Kidney (tissue), 14 donors: ENCODE results near the gene KIRREL3. TPM values are rescaled to one million over a fixed set of nuclear protein-coding genes. Genes with fewer than 3 reads are reported as not detected.

Experiments used
- DNase-seq, 5 donors: peaks; one replicate each; pipeline ENCODE4 v3.0.0-alpha.2; 2013 to 2020
- FAIRE-seq: peaks from 2 replicates; lab custom pipeline; 2012; peaks lifted over from hg19 to GRCh38; lab: Jason Lieb, UNC
- H3K27ac ChIP-seq, 2 donors: one replicate each; pipeline ENCODE4 v1.7.0; 2013; ENCODE audit warnings: low read depth in 2 of 2, low read length in 2 of 2, inconsistent platforms in 1 of 2
- H3K27me3 ChIP-seq: one replicate; pipeline ENCODE4 v1.7.1; 2013; ENCODE audit warnings: low read length, inconsistent platforms; ENCODE audit not compliant: control insufficient read depth, insufficient read depth
- H3K36me3 ChIP-seq, 3 donors: one replicate each; pipeline versions ENCODE4 v1.7.0 to v1.7.1; 2013; ENCODE audit warnings: low read length in 3 of 3, control low read depth in 1 of 3, inconsistent platforms in 1 of 3; ENCODE audit not compliant: insufficient read depth in 3 of 3, control insufficient read depth in 2 of 3
- H3K4me1 ChIP-seq, 3 donors: one replicate each; pipeline versions ENCODE4 v1.7.0 to v1.7.1; 2013; ENCODE audit warnings: low read length in 3 of 3, inconsistent platforms in 1 of 3, low read depth in 1 of 3; ENCODE audit not compliant: control insufficient read depth in 2 of 3, insufficient read depth in 2 of 3
- H3K4me3 ChIP-seq, 3 donors: one replicate each; pipeline versions ENCODE4 v1.7.0 to v1.8.1; 2013; ENCODE audit warnings: low read length in 3 of 3, control low read depth in 1 of 3, inconsistent platforms in 1 of 3
- H3K9ac ChIP-seq, 3 donors: one replicate each; pipeline versions ENCODE4 v1.7.0 to v1.7.1; 2013; ENCODE audit warnings: low read length in 3 of 3, control low read depth in 1 of 3, inconsistent platforms in 1 of 3
- H3K9me3 ChIP-seq, 3 donors: one replicate each; pipeline versions ENCODE4 v1.7.0 to v1.7.1; 2013; ENCODE audit warnings: low read length in 3 of 3, control low read depth in 1 of 3, inconsistent platforms in 1 of 3; ENCODE audit not compliant: control insufficient read depth in 2 of 3, insufficient read depth in 1 of 3
- intact Hi-C: fragments of 100-400 bp; cut with DNase I; formaldehyde crosslinking; loops from one replicate; pipeline ENCODE4 v1.11.1; 2022
- polyA plus RNA-seq: library from polyadenylated mRNA; stranded (reverse); fragments of 350-450 nt; fragmentation: Illumina TruSeq; extraction: RNeasy Lipid Tissue Mini Kit (QIAGEN cat#74804); gene quantifications from one replicate; pipeline ENCODE4 v1.2.3, GENCODE V29; 2014; ENCODE audit warnings: low read depth, low replicate concordance; ENCODE audit not compliant: insufficient read depth
- total RNA-seq: library from RNA; stranded (reverse); fragmentation: NEBNext Ultra II Directional; extraction: Animal tissue kit (Norgen Biotek cat#: 25700); gene quantifications from one replicate; pipeline ENCODE4 v1.2.1, GENCODE V29; 2021
- TF ChIP-seq, protein P1 (sequence below): IDR thresholded peaks from 3 replicates; pipeline ENCODE4 v1.5.1; 2012; ENCODE audit warnings: mild to moderate bottlenecking, moderate library complexity, borderline replicate concordance; ENCODE audit not compliant: insufficient read depth; ENCODE audit errors: extremely low read depth
- donor health status: control.
- donor health status: control.
- donor health status: control.
- donor health status: control.
- donor health status: control.
- donor health status: DM: yes; HTN: yes; CAD: no.
- donor health status: Normal renal cell carcinoma (clear cell type).

Gene KIRREL3
- total and polyA plus RNA-seq, 2 donors from 2014 or later, result 0.19 to 0.22 TPM

DNA sequence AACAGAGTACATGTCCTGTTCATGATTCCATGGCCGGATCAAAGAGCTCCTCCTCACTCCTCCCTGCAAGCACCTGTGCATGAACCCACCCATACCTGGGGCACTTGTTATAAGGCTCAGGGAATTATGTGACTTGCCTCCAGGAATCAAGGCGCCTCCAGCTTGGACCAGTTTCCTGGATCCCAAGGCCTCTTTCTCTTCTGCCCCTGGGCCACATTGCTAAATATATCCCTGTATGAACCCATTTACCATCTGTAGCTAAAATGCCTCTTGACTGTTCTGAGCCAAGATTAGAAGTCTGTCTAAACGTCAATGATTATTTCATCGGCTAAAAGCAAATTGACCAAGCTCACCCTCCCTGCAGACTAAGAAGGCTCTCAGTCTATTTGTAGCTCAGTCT, 135.6 kb downstream of the KIRREL3 start:
- H3K9ac ChIP-seq, result no peak overlapping the region
- intact Hi-C loops, result no loop called here
- H3K4me1 ChIP-seq, result no peaks in the 10 kb centered on the region
- DNase-seq (peak in 1 of 5 donors; percentile 15), FAIRE-seq (no peak)
- no peaks in the 10 kb centered on the region for H3K36me3 ChIP-seq
- no peaks in the 10 kb centered on the region for H3K27me3 ChIP-seq
- H3K4me3 ChIP-seq, result no peak overlapping the region
- H3K9me3 ChIP-seq, result no peaks in the 10 kb centered on the region
- TF ChIP-seq, protein P1, sequence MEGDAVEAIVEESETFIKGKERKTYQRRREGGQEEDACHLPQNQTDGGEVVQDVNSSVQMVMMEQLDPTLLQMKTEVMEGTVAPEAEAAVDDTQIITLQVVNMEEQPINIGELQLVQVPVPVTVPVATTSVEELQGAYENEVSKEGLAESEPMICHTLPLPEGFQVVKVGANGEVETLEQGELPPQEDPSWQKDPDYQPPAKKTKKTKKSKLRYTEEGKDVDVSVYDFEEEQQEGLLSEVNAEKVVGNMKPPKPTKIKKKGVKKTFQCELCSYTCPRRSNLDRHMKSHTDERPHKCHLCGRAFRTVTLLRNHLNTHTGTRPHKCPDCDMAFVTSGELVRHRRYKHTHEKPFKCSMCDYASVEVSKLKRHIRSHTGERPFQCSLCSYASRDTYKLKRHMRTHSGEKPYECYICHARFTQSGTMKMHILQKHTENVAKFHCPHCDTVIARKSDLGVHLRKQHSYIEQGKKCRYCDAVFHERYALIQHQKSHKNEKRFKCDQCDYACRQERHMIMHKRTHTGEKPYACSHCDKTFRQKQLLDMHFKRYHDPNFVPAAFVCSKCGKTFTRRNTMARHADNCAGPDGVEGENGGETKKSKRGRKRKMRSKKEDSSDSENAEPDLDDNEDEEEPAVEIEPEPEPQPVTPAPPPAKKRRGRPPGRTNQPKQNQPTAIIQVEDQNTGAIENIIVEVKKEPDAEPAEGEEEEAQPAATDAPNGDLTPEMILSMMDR, result no peak
- H3K27ac ChIP-seq, result no peak overlapping the region

DNA sequence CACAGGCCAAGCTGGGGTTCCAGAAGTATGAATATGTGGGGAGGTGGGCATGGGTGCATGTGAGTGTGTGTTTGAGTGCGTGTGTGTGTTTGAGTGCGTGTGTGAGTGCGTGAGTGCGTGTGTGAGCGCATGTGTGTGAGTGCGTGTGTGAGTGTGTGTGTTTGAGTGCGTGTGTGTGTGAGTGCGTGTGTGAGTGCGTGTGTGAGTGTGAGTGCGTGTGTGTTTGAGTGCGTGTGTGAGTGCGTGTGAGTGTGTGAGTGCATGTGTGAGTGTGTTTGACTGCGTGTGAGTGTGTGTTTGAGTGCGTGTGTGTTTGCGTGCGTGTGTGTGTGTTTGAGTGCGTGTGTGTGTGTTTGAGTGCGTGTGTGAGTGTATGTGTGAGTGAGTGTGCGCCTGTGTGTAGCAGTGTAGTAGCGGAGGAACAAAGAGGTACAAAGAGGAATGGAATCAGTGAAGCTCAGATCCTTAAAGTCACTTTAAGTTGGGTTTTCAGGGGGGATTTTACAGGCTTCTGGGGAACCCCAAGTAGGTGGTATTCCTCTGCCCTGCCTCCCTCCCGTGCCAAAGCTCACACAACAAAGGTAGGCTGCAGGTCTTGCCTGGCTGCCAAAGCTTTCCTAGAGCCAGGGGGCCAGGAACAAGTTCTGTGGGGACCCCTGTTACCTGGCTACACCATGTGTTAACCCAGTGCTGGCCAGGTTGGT, 137.1 kb downstream of the KIRREL3 start:
- Histone ChIP-seq H3K36me3 (no peaks in the 10 kb centered on the region), H3K9me3 (no peaks in the 10 kb centered on the region), H3K9ac (no peak overlapping the region), H3K4me3 (no peak overlapping the region), H3K4me1 (no peaks in the 10 kb centered on the region), H3K27ac (no peak overlapping the region), H3K27me3 (no peaks in the 10 kb centered on the region)
- TF ChIP-seq, protein P1, result no peak
- intact Hi-C loops, result no loop called here
- DNase-seq (peak in 1 of 5 donors; percentile 18), FAIRE-seq (no peak)

- H3K4me3 ChIP-seq, result no peak overlapping the region
- H3K4me1 ChIP-seq, result no peaks in the 10 kb centered on the region
- H3K27me3 ChIP-seq, result no peaks in the 10 kb centered on the region
- TF ChIP-seq, protein P1, result no peak
- no peak overlapping the region for H3K27ac ChIP-seq
- DNase-seq (peak in 2 of 5 donors; percentile 23 to 28), FAIRE-seq (no peak)
- no peaks in the 10 kb centered on the region for H3K36me3 ChIP-seq
- intact Hi-C loops, result no loop called here
- no peaks in the 10 kb centered on the region for H3K9me3 ChIP-seq
- no peak overlapping the region for H3K9ac ChIP-seq
These were observed 137.8 kb downstream of the KIRREL3 start for GRCh38 chr11:126862664-126863243.
